GM21619 (cell line): ENCODE results near the gene NCK2.
A peak's percentile ranks its signal among the peaks of the same experiment; 100 is the strongest.

Experiments
- ATAC-seq: cut with Tn5 transposase; IDR thresholded peaks from one replicate; pipeline ENCODE4 v1.9.1; 2021; ENCODE audit not compliant: unreplicated experiment

Gene NCK2

DNA sequence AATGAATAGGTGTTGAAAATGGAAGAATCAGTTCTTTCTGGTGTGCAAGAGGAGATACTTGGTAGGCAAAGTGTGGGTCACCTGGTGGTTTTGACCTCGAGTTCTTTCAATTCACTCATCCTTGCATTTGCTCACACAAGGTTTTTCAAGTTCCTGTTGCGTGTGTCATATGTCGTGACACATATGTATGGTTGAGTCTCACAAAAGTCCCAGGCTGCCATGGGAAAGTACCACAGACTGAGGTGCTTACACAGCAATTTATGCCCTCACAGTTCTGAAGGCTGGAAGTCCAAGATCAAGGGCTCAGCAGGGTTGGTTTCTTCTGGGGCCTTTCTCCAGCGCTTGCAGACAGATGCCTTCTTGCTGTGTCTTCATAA, 64.4 kb downstream of the NCK2 start:
- no peak for ATAC-seq

DNA sequence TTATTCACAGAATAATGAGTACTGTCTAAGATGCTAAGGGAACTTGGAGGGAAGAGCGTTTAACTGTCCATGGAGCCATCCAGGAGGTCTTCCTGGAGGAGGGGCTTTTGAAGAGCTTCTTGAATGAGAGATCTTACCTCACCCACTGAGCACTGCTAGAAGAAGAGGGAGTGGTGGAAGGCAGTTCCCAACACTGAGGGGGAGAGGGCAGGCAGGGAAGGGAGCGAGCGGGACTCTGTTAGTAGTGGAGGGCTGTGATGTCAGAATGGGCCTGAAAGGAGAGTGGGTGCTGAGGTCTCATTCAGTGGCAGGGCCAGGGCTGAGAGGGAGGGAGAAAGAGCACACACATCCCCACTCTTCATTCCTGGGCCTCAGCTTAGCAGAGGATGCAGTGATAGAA, 65.0 kb downstream of the NCK2 start:
- no peak for ATAC-seq

DNA sequence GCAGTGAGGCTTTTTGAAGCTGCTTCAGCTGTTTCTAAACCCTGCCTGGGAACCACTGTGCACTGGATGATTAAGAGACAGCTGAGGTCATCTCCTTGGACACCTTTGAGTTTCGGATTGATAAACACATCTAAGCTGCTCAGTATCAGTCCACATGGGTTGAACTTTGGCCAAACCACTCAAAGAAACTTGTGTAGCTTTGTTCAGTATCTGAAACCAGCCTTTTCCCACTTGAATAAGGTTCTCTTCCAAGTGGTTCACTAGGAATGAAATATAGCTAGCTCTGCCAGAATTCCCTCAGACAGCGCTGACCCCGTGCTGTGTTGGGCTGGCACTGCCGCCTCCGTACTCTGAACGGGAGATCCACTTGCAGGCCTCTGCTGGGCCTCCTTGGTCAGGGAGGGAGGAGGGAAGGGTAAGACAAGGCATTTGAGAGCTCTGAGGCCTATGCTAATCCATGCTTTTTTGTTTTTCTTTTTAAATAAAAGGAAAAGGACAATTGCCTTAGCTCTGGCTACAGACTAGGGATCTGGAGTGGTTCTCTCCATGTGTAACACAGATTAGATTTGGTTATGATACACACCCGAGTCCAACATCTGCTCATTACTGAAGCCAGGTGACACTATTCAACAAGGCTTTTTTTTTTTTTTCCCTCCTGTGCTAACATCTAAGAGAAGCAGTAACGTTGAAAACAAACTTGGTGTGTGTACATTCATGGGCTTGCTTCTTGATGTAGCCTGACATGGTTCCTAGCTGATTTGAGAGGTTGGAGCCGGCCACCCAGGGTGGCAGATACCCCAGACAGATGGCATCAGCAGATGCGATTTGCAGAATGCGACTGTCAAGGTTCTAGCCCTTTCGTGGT, 67.7 kb downstream of the NCK2 start:
- ATAC-seq: peak; percentile 69

DNA sequence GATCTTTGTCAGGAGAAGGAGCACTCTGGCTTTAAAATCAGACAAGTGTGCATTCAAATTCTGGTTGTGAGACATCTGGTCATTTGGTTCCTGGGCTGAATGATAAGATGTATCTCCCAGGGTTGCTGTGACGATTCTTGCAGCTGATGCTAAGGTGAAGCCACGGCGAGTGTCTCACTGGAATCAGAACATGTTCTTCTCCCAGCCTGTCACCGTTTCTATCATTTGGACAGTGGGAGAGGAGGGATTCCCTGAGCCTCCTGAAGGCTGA, 68.3 kb downstream of the NCK2 start:
- no peak for ATAC-seq

DNA sequence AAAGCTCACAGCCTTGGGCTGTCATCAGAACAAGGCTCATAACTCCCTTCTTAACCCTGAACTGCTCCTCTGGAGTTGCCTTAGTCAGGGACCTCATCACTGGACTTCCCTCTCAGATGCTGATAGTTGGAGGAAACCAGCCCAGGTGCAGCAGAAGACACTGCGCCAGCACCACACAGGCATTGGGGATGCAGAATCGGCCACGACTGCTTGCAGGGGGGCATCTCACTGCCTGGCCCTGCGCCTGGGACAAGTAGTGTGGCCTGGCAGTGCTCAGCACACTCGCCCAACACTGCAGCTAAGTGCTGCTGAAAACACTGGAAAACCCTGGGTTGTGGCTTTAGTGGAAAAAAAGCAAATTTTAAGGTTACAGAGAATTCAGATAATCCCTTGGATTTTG, 68.7 kb downstream of the NCK2 start:
- no peak for ATAC-seq

GRCh38 chr2:105814291-105814940, 69.7 kb downstream of the NCK2 start:
- ATAC-seq: no peak

GRCh38 chr2:105815401-105815800, 70.7 kb downstream of the NCK2 start:
- no peak for ATAC-seq

DNA sequence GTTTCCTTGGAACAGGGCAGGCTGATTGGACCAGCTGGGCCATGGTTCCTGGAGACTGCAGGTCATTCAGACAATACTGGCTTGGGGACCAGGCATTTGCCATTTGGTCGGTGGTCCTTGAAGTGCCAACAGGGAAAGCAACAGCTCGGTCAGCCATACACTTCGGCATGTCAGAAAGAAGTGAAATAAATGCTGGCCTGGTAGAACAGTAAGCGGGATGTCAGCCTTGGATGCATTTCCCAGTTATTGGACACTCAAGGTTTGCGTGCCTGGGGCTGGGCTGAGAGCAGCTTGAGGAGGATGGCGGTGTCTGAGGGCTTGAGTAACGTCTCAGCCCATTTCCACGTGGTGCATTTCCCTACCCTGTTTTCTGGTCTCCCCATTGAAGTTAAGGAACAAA, 75.4 kb downstream of the NCK2 start:
- no peak for ATAC-seq

DNA sequence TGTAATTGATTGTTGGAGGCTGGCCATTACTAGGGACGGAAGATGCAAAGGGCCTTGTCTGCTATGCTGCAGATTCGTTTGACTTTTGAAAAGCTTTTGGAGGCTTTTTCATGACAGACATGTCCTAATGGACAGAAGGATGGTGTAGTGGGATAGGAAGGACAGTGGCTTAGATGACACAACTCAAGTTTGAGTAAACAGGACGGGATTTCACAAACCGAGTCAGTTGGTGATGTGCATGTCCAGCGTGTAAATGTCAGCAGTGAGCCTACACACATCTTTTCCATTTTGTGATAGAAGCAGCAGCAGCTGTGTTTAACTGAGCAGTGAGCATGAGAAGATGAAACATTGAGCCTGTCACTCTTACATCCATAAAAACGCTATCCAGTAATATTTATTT, 76.0 kb downstream of the NCK2 start:
- no peak for ATAC-seq

- ATAC-seq: no peak
Measured at GRCh38 chr2:105821428-105822125, 76.9 kb downstream of the NCK2 start.

GRCh38 chr2:105822186-105822585, 77.5 kb downstream of the NCK2 start:
- ATAC-seq: peak; percentile 90

- no peak for ATAC-seq
Measured at GRCh38 chr2:105824446-105824845, 79.7 kb downstream of the NCK2 start.

DNA sequence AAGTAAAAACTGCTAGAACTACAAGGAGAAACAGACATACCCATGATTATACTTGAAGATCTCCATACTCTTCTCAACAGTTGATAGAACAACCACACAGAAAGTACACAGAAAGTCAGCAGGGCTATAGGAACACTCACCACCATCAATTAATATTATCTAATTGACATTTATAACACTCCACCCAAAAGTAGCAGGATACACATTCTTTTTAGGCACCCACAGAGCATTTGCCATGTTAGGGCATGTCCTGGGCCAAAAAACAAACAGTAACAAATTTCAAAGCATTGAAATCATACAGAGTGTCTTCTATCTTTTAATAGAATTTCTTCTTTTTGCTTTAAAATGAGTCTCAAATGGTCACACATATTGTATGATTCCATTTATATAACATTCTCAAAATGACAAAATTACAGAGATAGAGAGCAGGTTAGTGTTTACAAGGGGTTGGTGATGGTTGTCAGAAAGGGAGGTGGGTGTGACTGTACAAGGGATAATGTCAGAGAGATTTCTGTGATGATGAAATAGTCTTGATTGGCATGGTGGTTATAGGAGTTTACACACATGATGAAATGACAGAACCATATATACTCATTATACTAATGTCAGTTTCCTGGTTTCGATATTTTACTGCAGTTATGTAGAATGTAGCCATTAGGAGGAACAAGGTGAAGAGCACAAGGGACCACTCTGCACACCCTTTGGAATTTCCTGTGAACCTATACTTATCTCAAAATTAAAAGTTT, 82.8 kb downstream of the NCK2 start:
- ATAC-seq: no peak

DNA sequence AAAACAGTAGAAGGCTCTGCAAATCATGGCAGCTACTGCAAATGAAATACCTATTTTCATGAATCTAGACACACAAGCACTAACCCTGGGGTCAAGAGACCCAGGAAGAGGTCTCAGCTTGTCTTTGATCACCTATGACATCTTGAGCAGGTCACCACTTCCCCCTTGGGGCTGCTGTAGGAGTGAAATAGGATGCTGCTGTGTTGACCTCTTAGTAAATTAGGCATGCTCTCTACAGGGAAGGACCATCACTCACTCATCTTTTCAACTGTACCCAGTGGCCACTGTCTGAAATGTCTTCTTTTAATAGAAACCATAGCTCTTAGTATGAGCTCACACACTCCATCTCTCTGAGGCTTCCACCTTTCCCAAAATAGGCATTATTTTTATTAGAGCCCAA, 83.8 kb downstream of the NCK2 start:
- ATAC-seq: no peak

- ATAC-seq: peak; percentile 83
Measured at GRCh38 chr2:105834931-105835330, 90.2 kb downstream of the NCK2 start.

GRCh38 chr2:105836341-105836740, 91.6 kb downstream of the NCK2 start:
- no peak for ATAC-seq

DNA sequence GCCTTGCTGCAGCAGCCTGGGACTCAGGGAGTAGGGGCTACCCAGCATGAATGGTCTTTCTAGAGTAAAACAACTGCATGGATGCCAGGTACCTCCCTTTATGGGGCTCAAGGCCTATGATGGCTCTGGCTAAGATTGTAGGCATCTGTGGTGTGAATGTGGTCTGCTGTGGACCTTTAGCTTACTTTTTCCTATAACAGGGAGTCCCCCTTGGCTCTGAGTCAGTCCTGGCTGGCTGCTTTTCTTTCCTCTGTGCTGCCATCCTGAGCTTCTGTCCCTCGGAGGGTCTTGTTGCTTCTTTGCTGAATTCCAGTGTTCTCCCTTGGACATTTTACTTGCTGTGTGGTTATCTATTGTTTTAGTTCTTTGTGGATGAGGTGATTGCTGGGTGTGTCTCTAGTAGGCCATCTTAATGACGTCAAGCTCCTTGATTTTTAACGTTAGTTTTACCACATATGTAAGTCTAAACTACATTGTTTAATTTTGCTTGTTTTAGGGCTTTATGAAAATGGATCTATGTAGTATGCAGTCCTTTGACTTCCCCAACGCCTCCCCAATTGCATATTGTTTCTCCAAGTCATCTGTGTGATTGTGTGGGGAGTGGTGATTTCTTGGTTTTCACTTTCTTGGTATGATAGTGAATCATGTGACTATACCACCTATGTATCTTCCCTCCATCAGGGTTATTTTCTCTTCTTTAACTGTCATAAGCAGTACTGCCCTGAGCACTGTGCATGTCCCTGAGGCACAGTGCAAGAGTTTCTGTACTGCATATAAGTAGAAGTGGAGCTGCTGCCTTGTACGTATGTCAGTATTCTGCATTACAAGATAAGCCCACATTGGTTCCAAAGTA, 92.4 kb downstream of the NCK2 start:
- ATAC-seq: no peak

DNA sequence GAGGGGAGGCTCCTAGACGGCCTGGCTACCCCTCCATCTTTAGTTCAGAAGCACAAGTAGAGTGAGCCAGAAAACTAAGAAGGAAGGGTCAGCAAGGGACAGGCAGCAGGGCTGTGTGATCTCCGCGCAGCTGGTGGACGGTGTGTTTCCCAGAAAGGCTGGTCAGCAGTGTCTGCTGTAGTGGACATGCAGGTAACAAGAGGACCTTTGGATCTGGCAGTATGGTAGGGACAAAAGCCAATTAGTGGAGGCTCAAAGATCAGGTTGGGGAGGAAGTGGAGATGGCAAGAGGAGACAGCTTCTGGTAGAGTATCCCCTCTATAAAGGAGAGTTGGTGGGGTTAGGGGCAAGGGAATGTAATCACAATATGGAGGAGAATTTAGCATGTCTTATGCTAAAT, 95.1 kb downstream of the NCK2 start:
- no peak for ATAC-seq

DNA sequence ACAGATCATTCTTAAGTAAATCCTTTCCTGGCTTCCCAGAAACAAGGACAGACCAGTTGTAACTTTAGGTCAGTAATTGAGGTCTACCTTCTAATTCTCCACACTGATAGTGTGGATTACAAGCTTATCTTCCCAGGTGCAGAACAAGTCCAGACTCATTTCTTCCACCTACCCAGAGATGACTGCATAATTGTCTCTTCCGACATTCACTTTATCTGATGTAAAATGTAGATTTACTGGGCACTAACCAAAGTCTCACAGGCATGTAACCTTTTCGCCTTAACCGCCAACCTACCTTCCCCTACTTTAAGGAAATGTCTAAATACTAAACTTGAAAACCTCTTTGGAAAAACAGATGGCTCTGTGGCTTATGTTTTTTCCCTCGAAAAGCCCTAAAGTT, 96.2 kb downstream of the NCK2 start:
- ATAC-seq: no peak

DNA sequence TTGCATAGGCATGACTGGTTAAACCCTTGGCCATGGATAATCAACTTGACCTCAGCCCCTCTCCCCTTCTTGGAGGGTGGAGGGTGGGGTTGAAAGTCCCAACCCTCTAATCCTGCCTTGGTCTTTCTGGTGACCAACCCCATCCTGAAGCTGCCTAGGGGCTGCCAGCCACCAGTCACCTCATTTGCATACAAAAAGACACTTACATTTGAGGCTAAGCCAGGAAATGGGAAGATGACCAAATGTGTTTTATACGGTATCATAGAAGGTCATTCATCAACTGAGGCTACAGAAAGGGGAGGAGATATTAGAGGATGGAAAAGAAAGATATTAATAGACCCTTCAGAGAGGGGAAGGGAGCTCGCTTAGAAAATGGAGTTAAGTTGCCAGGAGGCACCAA, 96.8 kb downstream of the NCK2 start:
- no peak for ATAC-seq

DNA sequence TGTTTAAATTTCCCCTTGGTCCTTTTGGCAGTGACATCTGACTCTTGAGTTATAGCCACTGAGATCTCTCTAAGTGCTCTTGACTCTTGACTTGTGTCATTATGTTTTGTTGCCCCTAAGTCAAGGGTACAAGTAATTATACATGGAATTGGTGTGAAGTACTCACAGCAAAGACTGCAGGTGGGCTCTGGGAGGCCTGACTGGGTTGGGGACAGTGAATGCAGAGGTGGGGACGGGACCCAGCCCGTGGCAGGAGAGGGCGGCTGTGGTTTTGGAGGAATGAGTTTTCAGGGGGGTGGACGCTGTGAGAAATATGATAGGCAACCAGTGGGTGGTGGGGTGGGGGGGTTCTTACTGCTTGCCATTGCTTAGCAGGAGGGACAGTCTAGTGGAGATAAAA, 97.8 kb downstream of the NCK2 start:
- no peak for ATAC-seq
